ENCODE results near the gene DTX3.
A peak's percentile ranks its signal among the peaks of the same experiment; 100 is the strongest.
"Not testable (repeated sequence)": the region's sequence is repeated elsewhere in the genome, so short reads cannot be mapped to it uniquely, and the experiment has no call there.

Gene DTX3

DNA sequence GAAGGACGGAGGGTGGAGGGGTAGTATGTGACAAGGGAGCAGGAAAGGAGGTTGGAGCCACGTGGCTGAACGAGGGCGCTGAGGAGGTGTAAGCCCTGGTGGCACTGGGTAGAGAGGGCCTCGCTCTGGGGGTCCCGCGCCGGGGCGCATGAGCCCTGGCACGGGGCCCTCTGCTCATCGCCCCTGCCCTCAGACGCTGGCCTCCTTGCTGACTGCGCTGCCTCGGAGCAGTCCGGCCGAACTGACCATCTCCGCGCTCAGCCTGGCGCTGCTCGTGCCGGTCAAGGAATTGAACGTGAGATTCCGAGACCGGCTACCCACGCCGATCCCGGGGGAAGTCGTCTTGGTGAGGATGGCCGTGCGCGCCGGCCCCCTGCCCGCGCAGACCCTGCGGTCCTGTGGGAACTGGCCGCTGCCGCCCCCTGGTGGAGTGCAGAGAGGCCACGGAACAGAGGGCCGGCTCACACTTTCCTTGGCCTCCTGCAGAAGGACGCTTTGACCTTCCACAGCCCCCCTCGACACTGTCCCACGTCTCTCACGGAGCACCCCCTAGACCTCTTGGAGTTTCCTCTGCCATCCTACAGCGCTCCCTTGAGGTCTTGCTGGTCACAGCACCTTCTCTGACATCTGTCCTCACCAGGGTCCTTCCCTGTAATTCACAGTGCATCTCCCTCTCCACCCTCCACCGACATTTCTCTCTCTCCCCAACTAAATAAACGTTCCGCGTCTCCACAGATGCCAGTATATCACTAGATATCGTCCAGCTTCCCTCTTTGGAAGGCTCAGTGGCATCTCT, 17.1 kb downstream of the DTX3 start:
- peak; percentile 79 for DNase-seq

DNA sequence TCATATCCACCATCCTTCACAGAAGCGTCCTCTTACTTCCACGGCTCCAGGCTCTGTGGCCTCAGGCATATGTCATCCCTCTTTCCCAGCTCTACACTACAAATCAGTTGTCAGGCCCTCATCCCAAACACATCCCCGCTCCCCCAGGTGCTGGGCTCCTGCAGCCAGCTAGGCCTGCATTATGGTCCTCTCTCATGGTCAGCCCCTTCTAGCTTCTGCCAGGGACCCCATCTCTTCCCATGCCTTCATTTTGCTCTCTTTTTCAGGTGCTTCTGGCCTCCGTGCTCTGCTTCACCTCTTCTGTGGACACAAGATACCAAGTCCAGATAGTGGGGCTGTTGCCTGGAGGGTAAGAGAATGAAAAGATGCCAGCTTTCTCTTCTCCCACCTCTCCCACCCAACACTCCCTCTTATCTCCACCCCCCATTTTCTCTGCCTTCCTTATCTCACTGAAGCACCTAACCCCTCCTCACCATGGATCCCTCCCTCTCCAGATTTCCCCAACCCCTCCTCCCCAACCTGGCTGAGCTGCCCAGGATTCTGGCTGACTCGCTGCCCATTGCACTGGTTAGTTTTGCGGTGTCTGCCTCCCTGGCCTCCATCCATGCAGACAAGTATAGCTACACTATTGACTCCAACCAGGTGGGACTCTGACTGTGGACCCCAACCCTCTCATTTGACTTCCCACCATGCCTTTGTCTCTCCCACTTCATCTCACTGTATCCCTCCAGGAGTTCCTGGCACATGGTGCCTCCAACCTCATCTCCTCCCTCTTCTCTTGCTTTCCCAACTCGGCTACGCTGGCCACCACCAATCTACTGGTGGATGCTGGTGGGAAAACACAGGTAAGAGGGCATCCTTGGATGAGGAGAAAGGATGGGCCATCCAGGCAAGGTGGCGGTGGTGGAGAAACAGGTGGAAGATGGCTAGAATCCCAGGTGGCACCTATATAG, 17.9 kb downstream of the DTX3 start:
- DNase-seq, result no peak

DNA sequence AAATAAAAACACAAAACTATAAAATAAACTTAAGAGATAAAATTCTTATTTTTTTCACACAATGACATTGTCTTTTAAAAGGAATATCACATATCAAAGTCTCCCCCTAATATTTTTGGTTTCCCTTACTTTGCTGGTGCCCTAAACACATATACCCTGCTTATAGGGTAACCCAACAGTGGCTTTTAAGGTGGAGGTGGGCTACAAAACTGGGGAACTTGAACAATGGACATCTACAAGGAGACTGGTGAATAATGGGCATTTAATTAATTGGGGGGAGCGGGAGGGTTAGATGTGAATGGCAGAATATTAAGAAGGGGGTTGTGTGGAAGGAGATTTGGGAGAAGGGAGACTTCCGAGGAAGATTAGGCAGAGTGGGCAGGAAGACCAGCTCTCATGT, 18.8 kb downstream of the DTX3 start:
- no peak for DNase-seq

DNA sequence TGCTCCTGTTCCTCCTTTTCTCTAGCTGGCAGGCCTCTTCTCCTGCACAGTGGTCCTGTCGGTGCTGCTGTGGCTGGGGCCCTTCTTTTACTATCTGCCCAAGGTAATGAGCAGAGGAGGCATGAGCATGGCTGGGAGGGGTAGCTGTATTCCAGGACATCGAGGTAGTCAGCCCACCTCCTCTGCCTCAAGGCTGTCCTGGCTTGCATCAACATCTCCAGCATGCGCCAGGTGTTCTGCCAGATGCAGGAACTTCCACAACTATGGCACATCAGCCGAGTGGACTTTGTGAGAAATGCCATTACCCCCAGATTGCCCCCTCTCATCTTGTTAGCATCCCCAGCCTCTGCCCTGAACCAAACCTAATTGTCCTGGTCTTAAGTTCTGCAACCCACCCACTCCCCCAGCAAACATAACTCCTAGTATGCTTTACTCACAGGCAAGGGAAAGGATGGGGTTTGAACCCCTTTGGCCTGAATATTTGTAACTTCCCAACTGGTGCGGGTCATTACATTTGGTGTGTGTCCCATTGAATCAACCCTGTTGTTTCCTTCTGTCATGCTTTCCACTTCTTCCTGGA, 19.3 kb downstream of the DTX3 start:
- no peak for DNase-seq

DNA sequence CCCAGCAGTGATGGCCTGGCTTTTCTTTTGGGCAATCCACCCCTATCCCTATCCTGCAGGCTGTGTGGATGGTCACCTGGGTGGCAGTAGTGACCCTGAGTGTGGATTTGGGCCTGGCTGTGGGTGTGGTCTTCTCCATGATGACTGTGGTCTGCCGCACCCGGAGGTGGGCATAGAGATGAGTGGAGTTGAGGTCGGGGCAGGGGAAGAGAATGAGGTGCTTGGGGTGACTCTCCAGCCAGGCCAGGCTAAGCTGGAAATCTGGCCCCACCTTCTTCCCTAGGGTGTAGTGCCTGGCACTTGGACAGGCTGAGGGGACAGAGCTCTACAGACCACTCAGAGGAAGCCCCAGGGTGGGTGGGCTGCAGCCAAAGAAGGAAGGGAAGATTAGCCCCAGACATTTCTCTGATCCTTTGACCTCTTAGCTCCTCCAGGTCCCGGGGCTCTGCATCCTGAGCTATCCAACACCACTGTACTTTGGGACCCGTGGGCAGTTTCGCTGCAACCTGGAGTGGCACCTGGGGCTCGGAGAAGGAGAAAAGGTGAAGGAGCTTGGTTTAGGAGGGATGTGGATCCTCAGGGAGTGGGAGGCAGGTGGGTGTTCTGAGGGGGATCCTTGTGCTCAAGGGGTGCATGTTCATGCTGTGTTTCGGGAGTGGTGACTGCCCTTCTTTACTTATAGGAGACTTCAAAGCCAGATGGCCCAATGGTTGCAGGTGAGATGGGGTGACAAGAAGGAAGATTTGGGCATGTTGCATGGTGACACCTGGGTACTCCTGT, 20.0 kb downstream of the DTX3 start:
- no peak for DNase-seq

DNA sequence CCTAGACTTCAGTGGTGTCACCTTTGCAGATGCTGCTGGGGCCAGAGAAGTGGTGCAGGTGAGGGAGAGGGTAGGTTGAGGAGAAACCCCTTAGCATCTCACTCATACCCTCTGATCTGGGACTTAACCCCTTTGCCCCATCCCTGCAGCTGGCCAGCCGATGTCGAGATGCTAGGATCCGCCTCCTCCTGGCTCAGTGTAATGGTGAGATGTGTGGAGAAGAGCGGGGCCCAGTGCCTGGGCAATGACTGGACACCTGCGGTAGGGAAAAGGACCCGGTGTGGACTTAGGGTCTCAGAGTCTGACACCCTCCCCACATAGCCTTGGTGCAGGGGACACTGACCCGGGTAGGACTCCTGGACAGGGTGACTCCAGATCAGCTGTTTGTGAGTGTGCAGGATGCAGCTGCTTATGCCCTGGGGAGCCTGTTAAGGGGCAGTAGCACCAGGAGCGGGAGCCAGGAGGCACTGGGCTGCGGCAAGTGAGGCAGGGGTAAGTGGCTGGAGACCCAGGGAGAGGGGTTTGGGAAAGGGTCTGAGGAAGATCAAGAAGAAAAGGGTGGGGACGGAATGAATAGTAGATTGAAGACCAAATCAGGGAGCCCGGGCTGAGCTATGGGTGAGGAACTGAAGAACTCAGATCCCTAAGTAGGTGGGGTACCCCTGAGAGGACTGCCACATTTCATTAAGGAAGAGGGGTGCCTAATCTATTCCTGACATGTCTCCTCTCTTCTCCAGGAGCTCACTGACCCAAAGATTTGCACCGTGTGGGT, 20.8 kb downstream of the DTX3 start:
- no peak for DNase-seq

DNA sequence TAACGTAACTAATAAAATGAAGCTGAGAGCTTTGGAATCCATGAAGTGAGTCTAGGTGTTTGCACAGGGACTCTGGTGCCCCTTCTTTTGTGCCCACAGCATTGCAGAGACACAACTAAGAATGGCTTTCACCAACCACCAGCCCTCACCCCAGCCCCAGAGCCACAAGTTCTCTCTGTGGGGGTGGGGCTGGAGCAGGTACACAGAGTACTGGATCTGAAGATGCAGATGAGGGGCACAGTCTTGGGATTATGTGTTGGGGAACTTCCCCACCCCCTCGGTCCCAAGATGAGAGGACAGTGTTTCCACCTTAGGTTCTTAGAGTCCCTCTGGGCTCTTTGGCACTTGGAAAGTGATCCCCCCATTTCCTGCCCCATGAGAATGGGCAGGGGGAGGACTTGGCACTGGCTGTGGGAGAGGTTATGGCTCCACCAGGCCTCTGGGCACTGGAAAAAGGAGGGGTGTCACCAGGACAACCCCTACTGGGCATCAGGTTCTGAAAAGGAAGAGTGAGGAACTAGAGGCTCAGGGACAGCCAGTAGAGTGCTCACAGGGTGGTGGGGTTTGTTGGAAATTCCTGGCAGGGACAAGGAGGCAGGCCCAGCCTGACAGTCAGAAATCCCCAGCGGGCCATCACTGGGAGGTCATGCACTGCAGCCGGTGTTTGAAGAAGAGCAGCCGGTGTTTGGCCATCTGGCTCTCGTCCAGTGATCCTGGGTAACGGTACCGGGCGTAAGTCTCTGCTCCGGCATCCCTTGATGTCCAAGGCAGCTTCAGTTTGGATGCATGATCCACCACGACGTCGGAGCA, 21.7 kb downstream of the DTX3 start:
- DNase-seq, result no peak

DNA sequence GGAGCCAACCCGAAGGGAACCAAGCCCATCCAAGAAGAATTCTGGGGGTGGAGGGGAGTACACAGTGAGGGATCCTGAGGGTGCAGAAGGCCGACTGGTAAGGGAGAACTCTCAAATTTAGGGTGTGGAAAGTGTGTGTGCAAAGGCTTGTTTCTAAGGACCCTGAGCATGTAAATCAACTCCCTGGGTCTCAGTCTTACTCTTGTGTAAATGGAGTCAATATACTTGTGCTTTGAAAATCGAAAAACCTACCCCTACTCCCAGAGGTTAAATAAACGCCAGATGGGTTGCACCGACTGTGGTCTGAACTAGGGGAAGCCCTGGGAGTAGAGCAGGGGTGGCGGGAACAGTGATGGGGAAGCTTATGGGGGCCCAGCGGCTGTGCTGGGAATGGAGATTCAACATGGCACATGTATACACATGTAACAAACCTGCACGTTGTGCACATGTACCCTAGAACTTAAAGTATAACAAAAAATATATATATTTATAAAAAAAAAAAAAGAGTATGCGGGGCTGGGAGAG, 22.4 kb downstream of the DTX3 start:
- DNase-seq, result no peak

DNA sequence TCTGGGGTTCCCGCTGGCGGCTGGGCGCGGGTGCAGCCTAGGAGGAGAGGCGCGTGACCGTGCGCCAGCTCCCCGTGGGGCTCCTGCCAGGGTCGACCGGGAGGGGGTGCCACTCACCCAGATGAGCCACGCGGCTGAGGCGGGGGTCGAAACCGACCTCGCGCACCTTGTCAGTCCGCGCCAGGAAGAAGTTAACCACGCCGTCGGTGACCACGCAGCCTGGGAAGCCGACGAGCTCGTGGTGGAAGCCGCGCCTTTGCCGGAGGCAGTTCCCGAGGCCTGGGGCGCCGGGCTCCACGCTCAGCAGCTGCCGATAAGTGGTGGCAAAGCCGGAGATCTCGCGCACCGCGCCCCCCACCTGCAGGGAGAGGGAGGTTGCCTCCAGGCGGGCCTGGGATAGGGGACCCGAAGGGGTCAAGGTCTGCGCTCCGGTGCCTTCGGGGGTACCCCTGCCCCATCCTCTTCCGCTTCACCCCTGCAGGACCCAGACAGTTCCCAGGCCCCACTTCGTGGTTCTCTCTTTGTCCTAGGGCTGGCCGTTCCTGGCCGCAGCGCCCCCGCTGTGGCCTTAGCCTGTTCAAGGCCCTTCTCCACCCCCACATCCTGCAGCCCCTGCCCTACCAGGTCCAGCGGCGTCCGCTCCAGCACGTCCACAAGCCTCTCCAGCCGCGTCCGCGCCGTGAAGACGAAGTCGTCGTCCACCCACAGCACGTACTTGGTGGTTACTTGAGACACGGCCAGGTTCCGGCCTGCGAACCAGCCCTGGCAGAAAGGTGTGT, 23.1 kb downstream of the DTX3 start:
- DNase-seq, result peak; percentile 54

DNA sequence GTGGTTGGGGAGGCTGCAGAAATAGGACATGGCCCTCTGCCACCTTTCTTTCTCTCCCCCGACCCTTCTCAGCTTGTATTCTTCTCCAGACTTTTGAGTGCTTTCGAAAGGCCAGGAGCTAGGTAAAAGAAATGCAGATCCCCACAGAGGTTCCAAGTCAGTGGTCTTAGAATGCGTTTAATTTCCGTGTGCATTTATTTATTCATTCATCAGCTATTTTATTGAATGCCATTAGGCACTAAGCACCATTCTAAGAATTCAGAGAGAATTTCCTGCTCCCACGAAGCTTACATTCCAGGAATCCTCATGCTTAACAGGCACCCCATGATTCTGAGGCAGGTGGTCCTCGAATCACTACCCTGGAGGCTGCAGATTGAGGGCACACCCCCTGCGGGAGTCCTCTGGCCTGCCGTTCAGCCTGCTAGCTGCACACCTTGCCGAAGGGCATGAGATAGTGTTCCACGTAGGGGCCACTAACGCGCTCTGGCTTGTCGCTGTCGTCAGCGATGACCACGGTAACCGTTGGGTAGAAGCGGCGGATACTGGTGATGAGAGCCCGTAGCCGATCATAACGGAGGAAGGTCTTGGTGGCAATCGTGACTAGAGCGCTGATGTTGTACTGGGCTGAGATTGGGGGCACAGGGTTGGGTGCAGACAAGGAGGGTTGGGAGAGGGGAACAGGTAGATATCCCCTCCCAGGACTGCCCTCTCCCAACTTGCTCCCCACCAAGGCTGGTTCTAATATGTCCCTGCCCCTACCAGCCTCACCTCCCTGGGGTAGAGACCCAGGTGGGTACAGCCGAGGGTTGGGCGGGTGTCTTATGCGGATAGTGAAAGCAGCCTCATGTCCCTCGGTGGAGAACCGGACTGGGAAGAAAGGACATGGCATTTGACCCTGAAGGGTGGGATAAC, 23.9 kb downstream of the DTX3 start:
- DNase-seq, result no peak

DNA sequence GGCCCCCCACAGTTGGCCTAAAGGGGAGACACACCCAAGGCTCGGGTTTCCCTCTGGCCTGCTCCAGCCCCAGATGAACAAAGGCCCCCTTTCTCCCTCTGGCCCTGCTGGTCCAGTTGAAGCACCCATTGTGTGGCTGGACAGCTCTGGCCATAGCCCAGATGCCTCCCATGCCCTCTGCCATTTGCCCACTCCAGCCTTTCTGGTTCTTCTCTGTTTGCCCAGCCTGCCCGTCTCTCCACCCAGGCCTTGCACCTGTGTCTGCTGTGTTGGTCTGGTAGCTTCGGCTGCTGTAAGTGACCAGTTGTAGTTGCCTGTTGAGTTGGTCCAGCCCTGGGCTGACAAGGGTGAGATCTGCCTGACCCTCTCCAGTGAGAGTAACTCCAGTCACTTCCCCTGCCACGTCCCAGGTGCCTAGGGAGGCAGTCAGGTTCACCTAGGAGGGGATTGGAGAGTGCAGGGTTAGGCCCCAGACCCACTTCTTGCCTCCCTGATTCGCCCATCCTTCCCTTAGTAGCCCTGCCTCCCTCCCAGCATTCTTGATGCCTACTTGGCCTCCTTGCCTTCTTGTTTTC, 25.4 kb downstream of the DTX3 start:
- DNase-seq, result no peak

DNA sequence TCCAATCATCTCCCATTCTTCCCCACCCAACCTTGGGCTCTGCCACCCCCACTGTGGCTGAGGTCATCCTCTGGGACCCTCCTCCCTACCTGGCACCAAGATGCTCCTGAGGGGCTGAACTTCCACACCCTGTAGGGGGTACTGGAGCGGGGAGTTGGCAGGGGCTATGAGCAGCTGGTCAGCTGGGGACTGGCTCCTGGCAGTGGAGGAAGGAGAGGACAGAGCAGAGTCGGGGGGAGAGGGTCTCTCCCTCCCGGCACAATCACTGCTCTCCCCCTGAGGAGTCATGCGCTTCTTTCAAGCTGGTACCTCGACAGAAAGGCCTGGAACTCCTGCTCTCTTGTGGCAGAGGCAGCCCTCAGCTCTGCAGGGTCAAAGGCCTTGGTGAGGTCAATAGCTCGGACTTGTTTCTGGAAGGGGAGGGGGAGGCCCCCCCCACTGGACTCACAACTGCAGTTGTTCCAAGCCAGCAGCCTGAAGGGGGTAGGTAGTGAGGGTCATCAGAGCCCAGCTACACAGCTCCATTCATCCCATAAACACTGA, 26.3 kb downstream of the DTX3 start:
- DNase-seq, result no peak

DNA sequence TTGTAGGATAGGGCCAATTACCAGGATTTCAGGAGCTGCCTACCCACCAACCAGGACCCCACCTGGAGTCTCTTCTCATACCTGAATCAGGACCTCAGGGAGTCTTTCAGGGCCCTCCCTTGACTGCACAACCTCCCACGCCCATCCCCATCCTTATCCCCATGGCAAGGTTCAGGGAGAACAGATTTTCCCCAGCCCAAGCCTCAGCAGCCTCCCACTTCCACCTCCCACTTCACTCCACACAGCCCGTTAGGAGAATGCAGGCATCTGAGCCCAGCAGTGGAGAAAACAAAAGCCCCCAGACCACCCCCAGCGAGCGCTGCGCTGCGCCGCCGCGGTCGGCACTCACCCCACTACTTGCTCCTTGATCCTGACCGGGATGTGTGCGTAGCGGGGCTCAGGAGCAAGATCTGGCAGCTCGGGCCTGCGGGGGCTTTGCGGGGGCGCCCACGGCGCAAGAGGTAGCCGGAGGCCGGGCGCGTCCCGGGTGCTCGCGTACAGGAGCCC, 27.0 kb downstream of the DTX3 start:
- DNase-seq, result no peak

DNA sequence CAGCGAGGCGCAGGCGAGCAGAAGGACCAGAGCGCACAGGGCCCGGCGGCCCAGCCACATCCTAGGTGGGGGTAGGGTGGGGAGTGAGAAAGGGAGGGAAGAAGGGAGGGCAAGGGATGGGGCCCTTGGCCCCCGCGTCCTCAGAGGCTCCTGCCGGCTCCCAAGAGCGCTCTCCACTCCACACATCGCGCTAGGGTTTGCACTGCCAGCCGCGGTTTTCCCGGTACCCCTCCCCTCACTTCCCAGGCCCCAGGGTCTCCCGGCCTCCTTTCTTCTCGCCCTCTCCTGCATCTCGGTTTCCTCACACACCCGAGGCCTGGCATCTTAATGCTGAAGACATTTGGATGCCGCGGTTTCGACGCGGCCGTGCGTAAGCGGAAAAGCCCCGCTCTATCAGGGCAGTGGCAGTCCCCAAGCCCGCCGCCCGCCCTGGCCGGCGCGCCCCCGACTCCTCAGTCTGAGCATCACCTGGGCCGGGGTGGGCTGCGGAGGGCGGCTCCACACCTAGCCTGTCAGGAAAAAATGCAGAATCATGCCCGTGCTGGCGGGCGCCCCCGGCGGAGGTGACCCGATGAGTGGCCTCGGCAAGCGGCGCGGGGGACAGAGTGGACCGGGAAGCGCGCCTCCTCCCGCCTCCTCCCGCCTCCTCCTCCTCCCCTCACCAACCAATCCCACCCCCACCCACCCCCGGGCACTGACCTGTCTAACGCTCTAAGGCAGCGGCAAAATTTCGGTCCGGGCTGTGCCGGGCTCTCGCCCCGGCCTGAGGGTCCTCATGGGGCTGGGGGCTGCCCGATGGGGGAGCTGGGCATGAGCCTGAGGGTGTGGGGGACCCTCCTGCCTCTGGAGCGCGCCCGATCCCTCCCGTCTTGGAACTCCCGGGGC, 27.7 kb downstream of the DTX3 start:
- DNase-seq, result peak; percentile 42

DNA sequence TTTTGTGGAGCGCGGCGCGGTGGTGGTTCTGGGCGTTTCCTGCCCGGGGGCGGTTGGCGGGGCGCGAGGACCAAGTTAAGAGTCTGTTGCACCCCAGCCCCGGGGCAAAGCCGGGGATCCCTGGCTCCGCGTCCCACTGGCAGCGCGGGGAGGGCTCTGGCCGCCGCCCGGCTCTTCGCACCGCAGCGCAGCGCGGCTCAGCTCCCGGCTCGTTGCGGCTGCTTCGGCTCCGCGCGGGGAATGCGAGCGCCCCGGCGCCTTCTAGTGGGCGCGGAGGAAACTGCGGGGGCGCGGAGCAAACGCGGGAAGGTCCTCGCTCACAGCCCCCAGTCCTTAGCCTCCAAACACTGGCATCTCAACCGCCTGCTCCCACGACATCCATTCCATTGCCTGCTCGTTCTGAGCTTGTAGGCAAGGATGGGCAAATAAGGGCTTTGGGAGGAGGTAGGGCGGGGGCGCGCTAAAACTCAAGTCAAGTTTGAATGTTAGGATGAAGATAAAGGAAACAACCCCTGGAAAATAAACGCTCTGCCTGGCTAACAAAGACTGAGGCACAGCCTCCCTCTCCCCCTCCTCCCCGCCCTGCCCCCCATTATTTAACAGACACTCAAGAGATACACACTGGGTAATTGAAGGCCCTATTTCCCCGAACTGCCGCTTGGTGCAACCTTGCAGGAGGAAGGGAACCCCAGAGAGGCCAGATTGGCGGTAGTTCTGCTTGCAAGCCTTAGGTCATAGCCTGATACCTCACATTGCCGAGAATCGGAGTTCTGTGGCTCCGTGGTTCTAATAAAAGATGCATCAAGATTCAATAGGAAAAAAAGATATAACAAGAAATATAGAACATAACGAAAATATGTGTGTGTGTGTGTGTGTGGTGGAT, 28.6 kb downstream of the DTX3 start, which contains the start of gene B4GALNT1:
B4GALNT1 (minus strand) TSS at position 244 of the 883 bp plus-strand sequence. CDS start 1,069 bp downstream, outside the sequence.
- DNase-seq, result peak; percentile 81

DNA sequence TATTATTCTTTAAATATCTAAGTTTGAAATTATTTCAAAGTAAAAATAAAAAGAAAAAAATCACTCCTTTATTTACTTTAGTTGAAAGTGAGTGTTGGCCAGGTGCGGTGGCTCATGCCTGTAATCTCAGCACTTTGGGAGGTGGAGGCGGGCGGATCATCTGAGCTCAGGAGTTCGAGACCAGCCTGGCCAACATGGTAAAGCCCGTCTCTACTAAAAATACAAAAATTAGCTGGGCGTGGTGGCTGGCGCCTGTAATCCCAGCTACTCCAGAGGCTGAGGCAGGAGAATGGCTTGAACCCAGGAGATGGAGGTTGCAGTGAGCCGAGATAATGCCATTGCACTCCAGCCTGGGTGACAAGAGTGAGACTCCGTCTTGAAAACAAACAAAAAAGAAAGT, 32.1 kb downstream of the DTX3 start:
- DNase-seq, result not testable (repeated sequence)

Measured in stimulated activated CD4-positive, alpha-beta T cell treated with anti-CD3 and anti-CD28 coated beads, Interleukin-15, amount 100 ng/mL, for 24 hours (primary cell).